ENCODE results near the gene KCNQ1. TPM values are rescaled to one million over a fixed set of nuclear protein-coding genes. Genes with fewer than 3 reads are reported as not detected.
A peak's percentile ranks its signal among the peaks of the same experiment; 100 is the strongest.

KCNQ1 gene
- total RNA-seq, 1 donor from 2014 or later: 0.13 TPM

DNA sequence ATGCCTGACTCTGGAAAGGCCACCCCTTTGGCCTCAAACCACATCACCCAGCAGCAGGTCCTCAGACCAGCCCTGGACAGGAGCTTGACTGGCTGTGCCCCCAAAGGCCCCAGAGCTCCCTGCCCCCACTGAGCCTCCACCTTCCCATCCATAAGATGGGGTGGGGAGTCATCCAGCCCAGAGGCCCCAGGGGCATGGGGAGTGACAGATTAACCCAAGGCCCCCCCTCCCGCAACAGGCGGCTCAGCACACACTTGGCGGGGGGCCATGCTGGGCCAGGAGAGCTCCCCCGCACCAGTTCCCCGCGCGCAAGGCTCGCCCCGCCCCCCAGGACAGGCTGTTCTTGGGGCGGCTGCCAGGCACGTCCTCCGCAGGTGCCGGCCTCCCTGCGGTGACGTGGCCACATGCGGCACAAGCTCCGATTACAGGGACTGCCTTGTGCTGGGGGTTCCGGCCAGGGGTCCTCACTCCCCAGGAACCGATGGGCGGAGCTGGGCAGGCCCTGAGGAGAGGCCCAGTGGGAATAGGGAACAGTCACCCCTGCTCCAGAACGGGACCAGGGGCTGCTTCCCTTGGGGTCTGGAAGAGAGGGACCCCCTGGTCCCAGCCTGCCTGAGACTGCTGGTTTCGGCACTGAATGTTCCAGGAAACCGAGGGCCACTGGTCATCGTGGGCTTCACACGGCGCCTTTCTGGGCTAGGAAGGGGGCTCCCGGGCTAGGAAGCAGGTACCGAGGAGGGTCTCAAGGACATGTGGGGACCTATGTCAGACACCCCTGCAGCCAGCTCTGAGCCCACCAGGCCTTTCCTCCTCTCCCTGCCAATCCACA is 445.9 kb downstream of the KCNQ1 start:
- DNase-seq (ENCODE audit: low read depth in 2 of 2): peak in 1 of 2 donors; percentile 21

GRCh38 chr11:2891326-2892214 is 446.8 kb downstream of the KCNQ1 start:
- no peak for DNase-seq (ENCODE audit: low read depth in 2 of 2)

DNA sequence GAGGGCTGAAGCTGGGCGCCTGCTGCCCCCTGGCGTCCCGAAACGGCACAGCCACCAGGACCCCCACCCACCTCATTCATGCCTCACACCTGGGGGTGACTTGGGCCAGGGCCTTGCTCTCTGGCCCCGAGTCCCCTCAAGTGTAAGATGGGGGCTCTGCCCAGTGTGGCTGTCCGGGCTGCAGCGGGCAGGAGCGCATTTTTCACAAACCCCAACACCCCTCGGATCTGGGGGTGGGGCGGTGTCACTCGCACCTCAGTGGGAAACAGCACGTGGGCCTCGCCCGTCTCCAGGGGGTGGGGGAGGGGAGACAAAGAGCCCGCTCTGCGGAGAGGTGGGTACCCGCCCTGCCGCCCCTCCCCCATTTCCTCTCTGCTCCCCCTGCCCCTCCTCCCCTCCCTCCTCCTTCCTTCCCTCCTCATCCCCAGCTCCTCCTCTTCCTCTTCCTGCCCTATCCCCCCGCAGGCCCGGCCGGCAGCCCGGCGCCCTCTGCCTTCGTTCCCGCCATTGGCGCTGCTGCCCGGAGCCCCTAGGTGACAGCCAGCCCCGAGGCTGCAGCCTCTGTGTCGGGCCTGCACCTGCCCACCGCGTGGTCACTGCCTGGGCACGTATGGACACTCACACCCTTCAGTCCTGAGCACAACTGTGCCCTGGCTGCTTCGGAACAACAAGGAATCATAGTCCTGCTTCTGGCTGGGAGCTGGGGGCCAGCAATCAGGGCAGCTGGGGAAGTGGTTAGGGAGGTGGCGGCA is 447.6 kb downstream of the KCNQ1 start:
- DNase-seq (ENCODE audit: low read depth in 2 of 2): peak; percentile 22 to 48

DNA sequence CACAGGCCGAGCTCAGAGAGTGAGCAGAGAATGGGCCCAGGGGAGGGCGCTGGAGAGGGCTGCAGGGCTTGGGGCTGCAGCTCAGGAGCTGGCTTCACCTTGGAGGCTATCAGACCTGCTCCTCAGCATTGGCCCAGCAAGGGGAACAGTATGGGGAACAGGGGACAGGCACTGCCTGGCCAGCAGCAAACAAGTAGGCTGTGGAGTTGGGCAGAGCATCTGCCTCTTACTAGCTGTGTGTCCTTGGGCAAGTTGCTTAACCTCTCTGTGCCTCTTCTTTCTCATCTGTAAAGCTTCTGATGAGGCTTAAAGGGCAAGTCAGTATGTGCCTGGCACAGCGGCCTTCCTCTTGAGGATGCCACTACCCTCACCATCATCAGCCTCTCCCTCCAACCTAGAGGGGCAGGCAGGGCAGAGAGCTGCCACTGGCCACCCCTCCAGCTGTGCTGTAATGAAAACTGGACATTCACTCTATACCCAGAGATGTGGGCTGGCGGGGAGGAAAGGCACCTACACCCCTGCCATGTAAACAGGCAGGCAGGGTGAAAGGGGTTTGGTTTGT is 448.2 kb downstream of the KCNQ1 start:
- no peak for DNase-seq (ENCODE audit: low read depth in 2 of 2)

DNA sequence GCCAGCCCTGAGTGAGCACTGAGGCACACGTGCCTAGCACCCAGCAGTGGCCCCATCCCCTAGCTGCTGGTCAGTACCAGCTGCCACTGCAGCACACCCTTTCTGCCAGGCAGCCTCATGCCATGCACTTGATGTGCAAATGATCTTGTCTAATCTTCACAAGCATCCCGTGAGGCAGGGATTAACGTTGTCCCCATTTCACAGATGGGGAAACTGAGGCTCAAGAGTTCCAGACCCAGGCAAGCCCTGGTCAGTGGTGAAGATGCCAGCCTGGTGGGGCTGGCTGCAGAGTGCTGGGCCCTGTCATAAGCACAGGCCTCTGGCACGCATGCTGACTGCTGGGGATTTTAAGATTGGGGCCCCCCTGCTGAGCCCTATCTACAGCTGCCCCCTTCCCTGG is 449.1 kb downstream of the KCNQ1 start:
- DNase-seq (ENCODE audit: low read depth in 2 of 2): no peak

GRCh38 chr11:2896047-2896446 is 451.2 kb downstream of the KCNQ1 start:
- DNase-seq (ENCODE audit: low read depth in 2 of 2): no peak

- DNase-seq (ENCODE audit: low read depth in 2 of 2): no peak
Observed at GRCh38 chr11:2897048-2897447, 452.2 kb downstream of the KCNQ1 start.

DNA sequence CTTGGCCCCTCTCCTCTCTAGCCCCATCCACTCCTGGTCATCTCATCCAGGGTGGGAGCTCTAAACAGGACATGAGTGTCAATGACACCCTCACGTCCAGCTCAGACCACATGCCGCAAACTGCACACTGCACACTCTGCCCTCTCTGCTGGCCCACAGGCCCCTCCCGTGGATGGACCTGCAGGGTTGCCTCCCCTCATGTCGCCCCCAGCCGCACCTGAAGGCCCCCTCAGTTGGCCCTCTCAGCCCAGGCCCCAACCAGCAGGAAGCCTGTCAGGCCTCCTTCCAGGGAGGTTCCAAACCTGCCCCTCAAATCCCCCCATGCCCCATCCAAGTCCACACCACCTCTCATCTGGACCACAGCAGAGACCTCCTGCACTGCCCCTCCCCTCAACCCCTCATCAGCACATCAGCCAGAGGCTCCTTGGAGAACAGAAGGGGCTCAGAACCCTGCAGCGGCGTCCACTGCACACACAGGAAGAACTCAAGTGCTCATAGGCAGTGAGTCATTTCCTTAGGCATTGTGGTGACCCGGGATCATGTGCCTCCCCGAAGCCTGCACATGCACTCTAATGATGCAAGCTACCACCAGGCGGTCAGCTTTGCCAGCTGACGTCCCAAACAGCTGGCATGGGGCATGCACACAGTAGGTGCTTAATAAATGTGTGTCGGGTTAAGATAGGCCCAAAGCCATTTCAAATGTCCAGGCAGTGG is 453.7 kb downstream of the KCNQ1 start:
- peak; percentile 69 to 94 for DNase-seq (ENCODE audit: low read depth in 2 of 2)

Other genes starting within 250 kb of the KCNQ1 start
- not detected in 2 replicates for gene ASCL2, start 174.4 kb upstream of the KCNQ1 start, total RNA-seq
- gene C11orf21, start 143.1 kb upstream of the KCNQ1 start, total RNA-seq: not detected in 2 replicates
- gene TSPAN32, start 143.0 kb upstream of the KCNQ1 start, total RNA-seq: not detected in 2 replicates
- 149 and 368 TPM in 2 replicates for gene CD81, start 67.7 kb upstream of the KCNQ1 start, total RNA-seq
- 43.5 and 56.4 TPM in 2 replicates for gene TSSC4, start 44.3 kb upstream of the KCNQ1 start, total RNA-seq
- gene TRPM5, start 494 bp upstream of the KCNQ1 start, total RNA-seq: not detected in 2 replicates

All from dermis microvascular lymphatic vessel endothelial cell (primary cell).